Psoas muscle (tissue), 8 donors: ENCODE data around the gene ABCB9. TPM values are rescaled to one million over a fixed set of nuclear protein-coding genes. Genes with fewer than 3 reads are reported as not detected.

Experiments
- ATAC-seq, 4 donors: fragments of 200-7000 bp; cut with Tn5 transposase; one replicate each; pipeline ENCODE4 v1.9.1; 2020; ENCODE audit warnings: moderate library complexity in 3 of 4, mild to moderate bottlenecking in 2 of 4
- DNase-seq, 2 donors: peaks; one replicate each; pipeline ENCODE4 v3.0.0-alpha.2; 2020
- H3K27ac ChIP-seq: fragments of 200-600 bp; one replicate; pipeline ENCODE4 v1.8.0; 2022
- H3K27me3 ChIP-seq, 3 donors: fragments of 200-600 bp in 1 of 3; one replicate each; pipeline versions ENCODE4 v1.6.1 to v1.8.0; 2013 to 2022; ENCODE audit warnings: low read length in 2 of 3, mild to moderate bottlenecking in 2 of 3, moderate library complexity in 1 of 3; ENCODE audit not compliant: insufficient read depth in 3 of 3
- H3K36me3 ChIP-seq, 2 donors: fragments of 200-600 bp in 1 of 2; one replicate each; pipeline versions ENCODE4 v1.6.1 to v1.8.0; 2013 to 2022; ENCODE audit warnings: low read depth in 1 of 2, mild to moderate bottlenecking in 1 of 2, moderate library complexity in 1 of 2; ENCODE audit not compliant: insufficient read depth in 1 of 2
- H3K4me1 ChIP-seq: fragments of 200-600 bp; one replicate; pipeline ENCODE4 v1.8.0; 2022
- H3K4me3 ChIP-seq: fragments of 200-600 bp; one replicate; pipeline ENCODE4 v1.8.0; 2022; ENCODE audit warnings: mild to moderate bottlenecking
- H3K9me3 ChIP-seq: fragments of 200-600 bp; one replicate; pipeline ENCODE4 v1.8.0; 2022
- CTCF ChIP-seq: fragments of 200-600 bp; IDR thresholded peaks from one replicate; pipeline ENCODE4 v1.8.0; 2022; ENCODE audit warnings: antibody characterized with exemption
- WGBS, 3 donors: extraction: QIAGEN DNeasy Blood & Tissue Kit; methylation state at CpG; one replicate each; pipeline versions ENCODE4 v1.1.6 to v1.1.7; 2013; 5-methylcytosine and 5-hydroxymethylcytosine counted together
- intact Hi-C, 2 donors: fragments of 100-400 bp; cut with DNase I; formaldehyde crosslinking; loops; one replicate each; pipeline versions ENCODE4 v1.11.0 to v1.14.2; 2022
- polyA plus RNA-seq, 3 donors: library from polyadenylated mRNA; stranded (reverse); fragments of 200-250 nt; gene quantifications; one replicate each; pipeline ENCODE4 v1.2.3, GENCODE V29; 2013
- total RNA-seq, 4 donors: library from RNA; stranded (reverse); fragmentation: NEBNext Ultra II Directional in 2 of 4; extraction: Animal tissue kit (Norgen Biotek cat#: 25700) in 2 of 4; gene quantifications; one replicate each; pipeline versions ENCODE4 v1.2.1 to v1.2.4, GENCODE V29; 2021 to 2023
- donor health status: healthy with polysubstance abuse.
- donor health status: DM: no; HTN: no; CAD: no; lungs with moderate emphysema.
- donor health status: Bipolar disorder and iron deficiency.
- donor health status: healthy.
- donor health status: DM: yes; HTN: yes; CAD: no.
- donor health status: DM: no; HTN: no; CAD: no.
- donor health status: DM: no; HTN: no; CAD: no.
- donor health status: DM: yes; HTN: yes; CAD: no.

ABCB9 gene
- total and polyA plus RNA-seq, 7 donors = 0.47 to 1.1 (median 0.62) TPM

GRCh38 chr12:122996188-122996601, 29.9 kb upstream of the ABCB9 start:
- Histone ChIP-seq H3K4me3 (no peak overlapping the region), H3K9me3 (no peaks in the 10 kb centered on the region), H3K36me3 (peaks cover 0 to 6% of the 10 kb centered on the region in 2 donors), H3K27ac (peak overlapping the region; percentile 30), H3K27me3 (no peaks in the 10 kb centered on the region), H3K4me1 (peaks cover 42% of the 10 kb centered on the region)
- no peak for TF ChIP-seq CTCF
- ATAC-seq (peak in 3 of 4 donors; percentile 15 to 37 (median 22)), DNase-seq (peak in 1 of 2 donors; percentile 52)
- intact Hi-C loops = no loop called here
- 42 to 76% (median 55%) methylated on average over 7 of the region's 7 CpGs for WGBS, 3 donors

- peaks cover 0 to 2% of the 10 kb centered on the region in 2 donors for H3K36me3 ChIP-seq
- H3K27me3 ChIP-seq = no peaks in the 10 kb centered on the region
- 16 to 28% (median 17%) methylated on average over 18 to 20 of the region's 20 CpGs for WGBS, 3 donors
- H3K27ac ChIP-seq = peak overlapping the region; percentile 30
- H3K4me3 ChIP-seq = no peak overlapping the region
- intact Hi-C loops = no loop called here
- TF ChIP-seq CTCF = no peak
- peak; percentile 78 to 92 for DNase-seq
- ATAC-seq = peak; percentile 74 to 87 (median 82)
- peaks cover 42% of the 10 kb centered on the region for H3K4me1 ChIP-seq
- no peaks in the 10 kb centered on the region for H3K9me3 ChIP-seq
Observed at GRCh38 chr12:122995503-122996187, 29.4 kb upstream of the ABCB9 start.

- DNase-seq = no peak
- H3K27me3 ChIP-seq = no peaks in the 10 kb centered on the region
- no peak for TF ChIP-seq CTCF
- no peaks in the 10 kb centered on the region for H3K36me3 ChIP-seq
- no peak overlapping the region for H3K27ac ChIP-seq
- no peak overlapping the region for H3K4me3 ChIP-seq
- peaks cover 42% of the 10 kb centered on the region for H3K4me1 ChIP-seq
- no peaks in the 10 kb centered on the region for H3K9me3 ChIP-seq
- ATAC-seq = no peak
- 59 to 70% (median 66%) methylated on average over 13 of the region's 13 CpGs for whole genome bisulfite sequencing, 3 donors
- intact Hi-C loops = no loop called here
Observed at GRCh38 chr12:122994781-122995502, 28.7 kb upstream of the ABCB9 start.

GRCh38 chr12:122994140-122994675, 27.9 kb upstream of the ABCB9 start:
- peak; percentile 7 to 28 for DNase-seq
- no peak for ATAC-seq
- Histone ChIP-seq H3K36me3 (no peaks in the 10 kb centered on the region), H3K4me1 (peaks cover 42% of the 10 kb centered on the region), H3K4me3 (no peak overlapping the region), H3K27ac (no peak overlapping the region), H3K9me3 (no peaks in the 10 kb centered on the region), H3K27me3 (no peaks in the 10 kb centered on the region)
- TF ChIP-seq CTCF = no peak
- intact Hi-C loops = no loop called here
- WGBS, 3 donors = 82 to 89% (median 88%) methylated on average over 10 of the region's 10 CpGs
